GM12872 (cell line): Measurements from ENCODE around the gene CD164.

Experiments used
- CTCF ChIP-seq: IDR thresholded peaks from 3 replicates; pipeline ENCODE4 v1.5.1; 2011; ENCODE audit warnings: low read depth, mild to moderate bottlenecking, low read length, moderate library complexity; ENCODE audit not compliant: insufficient read depth

The CD164 gene

DNA sequence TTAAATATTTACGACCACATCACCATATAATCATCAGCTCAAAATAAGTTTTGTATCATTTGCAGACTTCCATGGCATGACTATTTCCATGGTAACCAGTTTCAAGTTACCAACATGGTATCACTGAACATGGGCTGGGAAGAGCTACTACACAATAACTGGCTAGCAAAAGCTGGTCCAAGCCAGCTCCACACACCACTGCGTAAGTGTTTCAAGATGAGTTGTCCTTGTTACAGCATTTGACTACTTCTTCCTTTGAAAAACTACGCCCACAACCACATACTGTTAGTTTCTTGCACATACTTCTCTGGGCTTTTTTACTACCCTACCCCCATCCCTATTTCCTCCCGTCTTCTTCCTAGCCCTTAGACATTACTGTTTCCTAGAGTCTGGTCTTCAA, 8.5 kb downstream of the CD164 start:
- TF ChIP-seq CTCF: no peak

DNA sequence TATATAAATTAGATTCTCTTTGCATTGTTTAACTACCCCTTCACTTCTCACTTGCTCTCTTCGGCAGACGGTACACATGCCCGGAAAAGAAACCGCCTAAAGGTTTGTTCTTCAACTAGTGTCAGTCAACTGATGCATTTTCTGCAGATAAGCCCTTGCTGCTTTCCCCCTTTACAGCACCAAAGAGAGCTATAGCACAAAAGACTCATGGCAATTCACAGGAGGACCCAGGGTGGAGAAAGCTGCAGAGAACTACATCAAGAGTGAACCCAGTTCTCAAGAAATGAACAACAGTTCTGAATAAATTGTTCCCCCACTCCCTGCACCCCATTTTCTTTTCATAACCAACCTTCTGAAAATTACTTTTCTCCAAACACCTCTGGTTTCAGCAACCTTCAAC, 8.9 kb downstream of the CD164 start:
- no peak for TF ChIP-seq CTCF

DNA sequence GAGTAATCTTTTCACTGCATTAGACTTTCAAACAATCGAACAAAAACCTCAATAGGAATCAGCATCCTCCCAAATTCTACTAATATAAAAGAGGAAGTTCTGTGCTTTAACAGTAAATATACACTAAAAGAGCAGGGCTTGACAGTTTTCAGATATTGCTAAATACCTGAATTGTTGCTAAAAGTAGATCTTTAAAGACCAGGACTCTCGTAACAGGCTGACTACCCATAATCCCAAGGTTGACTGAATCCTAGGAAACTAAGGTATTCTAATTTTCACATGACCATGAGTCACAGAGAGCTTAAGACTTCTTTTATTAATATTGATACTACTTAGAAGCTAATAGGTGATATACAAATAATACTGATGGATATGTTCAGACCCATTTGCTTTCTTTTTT, 10.1 kb downstream of the CD164 start:
- no peak for TF ChIP-seq CTCF

- no peak for TF ChIP-seq CTCF
These were observed 11.5 kb downstream of the CD164 start for GRCh38 chr6:109370792-109371191.

DNA sequence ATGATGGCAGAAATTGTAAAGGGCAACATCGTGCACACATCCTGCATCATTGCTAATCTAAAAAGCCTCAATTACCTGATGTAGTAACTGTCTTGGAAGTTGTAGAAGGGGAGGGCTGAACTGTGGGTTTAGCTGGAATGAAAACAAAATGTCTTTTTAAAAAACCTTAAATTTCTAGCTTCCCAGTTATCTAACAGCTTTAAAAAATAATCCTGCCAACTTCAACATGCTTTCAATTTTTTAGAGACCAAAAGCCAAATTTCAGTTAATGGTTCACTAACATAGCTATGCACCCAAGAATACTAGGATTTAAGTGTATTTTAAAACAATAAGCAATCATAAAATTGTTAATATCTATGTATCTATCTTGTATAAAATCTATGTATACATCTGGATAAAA, 11.9 kb downstream of the CD164 start:
- TF ChIP-seq CTCF: no peak

- TF ChIP-seq CTCF: no peak
These were observed 12.5 kb downstream of the CD164 start for GRCh38 chr6:109369728-109370127.

- TF ChIP-seq CTCF: no peak
These were observed 18.5 kb downstream of the CD164 start for GRCh38 chr6:109363753-109364152.
